HepG2 (cell line): ENCODE measurements around the gene KIF1C. TPM values are rescaled to one million over a fixed set of nuclear protein-coding genes. Genes with fewer than 3 reads are reported as not detected.

Source experiments
- ATAC-seq: fragments of 200-7000 bp; cut with Tn5 transposase; 3 replicates; pipeline ENCODE4 v1.9.1; 2020; ENCODE audit warnings: mild to moderate bottlenecking, moderate library complexity
- BruUV-seq: library from RNA; stranded (reverse); fragments of 400-500 nt; replicated peaks from 2 replicates; lab custom pipeline; 2021; lab: Mats Ljungman, UMichigan
- CTCF ChIA-PET: fragments of 300-600 bp; formaldehyde crosslinking; extraction: SDS; loops from one replicate; lab custom pipeline; 2021; ENCODE audit warnings: low total read pairs, inconsistent platforms, low intra/inter-chr PET ratio; lab: Yijun Ruan, JAX
- POLR2A ChIA-PET: fragments of 350-600 bp; sonication (Branson Sonifier 250); formaldehyde crosslinking; loops from one replicate; lab custom pipeline; 2020; ENCODE audit warnings: antibody characterized with exemption, inconsistent platforms; lab: Yijun Ruan, JAX
- DNase-seq: peaks from one replicate; pipeline ENCODE4 v3.0.0-alpha.2; 2015; ENCODE audit warnings: low spot score
- FAIRE-seq: peaks from 3 replicates; lab custom pipeline; 2011; peaks lifted over from hg19 to GRCh38; lab: Jason Lieb, UNC
- H2AFZ ChIP-seq: one replicate; pipeline ENCODE4 v1.6.1; 2011; ENCODE audit warnings: low read length, inconsistent platforms
- H3K27ac ChIP-seq: fragments of 300-600 bp; 3 replicates; pipeline ENCODE4 v1.8.0; 2011; ENCODE audit warnings: mixed run types, mild to moderate bottlenecking, mixed read lengths, low read length, inconsistent platforms; ENCODE audit not compliant: insufficient read depth; ENCODE audit errors: extremely low read length
- H3K27me3 ChIP-seq, 2 experiments: fragments of 200-600 bp in 1 of 2; 2 replicates in 1 of 2; 3 replicates in 1 of 2; pipeline versions ENCODE4 v1.6.0 to v1.8.0; 2011; ENCODE audit warnings: low read length in 2 of 2, mild to moderate bottlenecking in 2 of 2, moderate library complexity in 2 of 2, inconsistent platforms in 1 of 2; ENCODE audit not compliant: insufficient read depth in 2 of 2, control insufficient read depth in 1 of 2
- H3K36me3 ChIP-seq, 2 experiments: fragments of 200-600 bp in 1 of 2; replicated peaks in 1 of 2; 2 replicates in 1 of 2; 3 replicates in 1 of 2; pipeline versions ENCODE4 v1.5.1 to v1.8.0; 2011; ENCODE audit warnings: low read length in 2 of 2, inconsistent platforms in 1 of 2; ENCODE audit not compliant: insufficient read depth in 2 of 2, control insufficient read depth in 1 of 2
- H3K4me1 ChIP-seq: 2 replicates; pipeline ENCODE4 v1.5.1; 2012; ENCODE audit warnings: low read length, inconsistent platforms; ENCODE audit not compliant: insufficient read depth
- H3K4me2 ChIP-seq: 2 replicates; pipeline ENCODE4 v1.6.0; 2011; ENCODE audit warnings: low read depth, low read length, inconsistent platforms
- H3K4me3 ChIP-seq, 3 experiments: fragments of 200-600 bp in 1 of 3; sonication (generic), shearing (Covaris generic) in 1 of 3; replicated peaks in 1 of 3; 2 replicates each; pipeline ENCODE4 v1.5.1; 2011 to 2016; ENCODE audit warnings: low read length in 3 of 3, inconsistent platforms in 2 of 3, low read depth in 2 of 3, mild to moderate bottlenecking in 2 of 3, control low read depth in 1 of 3, mixed read lengths in 1 of 3; ENCODE audit not compliant: insufficient read depth in 1 of 3
- H3K79me2 ChIP-seq: one replicate; pipeline ENCODE4 v1.6.1; 2011; ENCODE audit warnings: low read length, inconsistent platforms; ENCODE audit not compliant: insufficient read depth
- H3K9ac ChIP-seq: 2 replicates; pipeline ENCODE4 v1.6.0; 2011; ENCODE audit warnings: mild to moderate bottlenecking, low read depth, low read length, inconsistent platforms; ENCODE audit not compliant: insufficient read depth
- H3K9me3 ChIP-seq: 2 replicates; pipeline ENCODE4 v1.5.1; 2012; ENCODE audit warnings: mild to moderate bottlenecking, low read length
- H4K20me1 ChIP-seq: 2 replicates; pipeline ENCODE4 v1.6.0; 2011; ENCODE audit warnings: inconsistent platforms, mild to moderate bottlenecking, low read length, moderate library complexity; ENCODE audit not compliant: insufficient read depth
- AKNA ChIP-seq: sonication (generic); formaldehyde crosslinking; IDR thresholded peaks from 2 replicates; pipeline ENCODE4 v1.4.0; 2020; ENCODE audit warnings: missing genetic modification reagents, borderline replicate concordance
- ARID5B ChIP-seq: IDR thresholded peaks from 2 replicates; pipeline ENCODE4 v1.4.0; 2020; ENCODE audit warnings: mild to moderate bottlenecking, missing genetic modification reagents
- CSRNP2 ChIP-seq: sonication (generic); formaldehyde crosslinking; conservative IDR thresholded peaks from 2 replicates; pipeline ENCODE4 v1.8.0; 2022; ENCODE audit warnings: low read depth, missing genetic modification reagents
- CTCF ChIP-seq: sonication (generic); formaldehyde crosslinking; IDR thresholded peaks from 2 replicates; pipeline ENCODE4 v1.5.0; 2020; ENCODE audit warnings: mild to moderate bottlenecking, missing genetic modification reagents, moderate library complexity
- EP300 ChIP-seq, 3 experiments: sonication (generic) in 1 of 3; formaldehyde crosslinking in 1 of 3; IDR thresholded peaks; 2 replicates each; pipeline versions ENCODE4 v1.5.1 to v1.6.1; 2011 to 2020; ENCODE audit warnings: low read depth in 2 of 3, low read length in 2 of 3, borderline replicate concordance in 1 of 3, improper control_type of control experiment in 1 of 3, mild to moderate bottlenecking in 1 of 3, missing genetic modification reagents in 1 of 3, moderate library complexity in 1 of 3
- FOXC1 ChIP-seq: sonication (generic); formaldehyde crosslinking; IDR thresholded peaks from 2 replicates; pipeline ENCODE4 v1.8.0; 2022; ENCODE audit warnings: mild to moderate bottlenecking, missing genetic modification reagents, borderline replicate concordance
- ZNF160 ChIP-seq: sonication (generic); formaldehyde crosslinking; IDR thresholded peaks from 2 replicates; pipeline ENCODE4 v1.8.0; 2022; ENCODE audit warnings: mild to moderate bottlenecking, inconsistent platforms, missing genetic modification reagents
- ZNF530 ChIP-seq: sonication (generic); formaldehyde crosslinking; IDR thresholded peaks from 2 replicates; pipeline ENCODE4 v1.5.0; 2020; ENCODE audit warnings: low read depth, mild to moderate bottlenecking, missing genetic modification reagents
- WGBS: methylation state at CpG from one replicate; pipeline ENCODE4 v1.1.6; 2017; ENCODE audit warnings: low lambda C conversion rate; 5-methylcytosine and 5-hydroxymethylcytosine counted together
- in situ Hi-C: cut with HindIII; loops from 2 replicates; pipeline ENCODE4 v1.10.0; 2017; ENCODE audit warnings: low pct_unique_long_range_greater_than_20kb; ENCODE audit not compliant: extremely low pct_ligation_motif_present
- intact Hi-C: fragments of 100-400 bp; cut with micrococcal nuclease; formaldehyde crosslinking; loops from one replicate; pipeline ENCODE4 v1.10.0; 2022; ENCODE audit not compliant: unreplicated experiment
- polyA plus RNA-seq, 8 experiments: library from polyadenylated mRNA; depleted of rRNA in 3 of 8; stranded (reverse) in 7 of 8; unstranded in 1 of 8; fragments of >200 nt; fragmentation: Illumina TruSeq in 4 of 8; extraction: Trizol in 4 of 8; gene quantifications; 2 replicates each; pipeline versions ENCODE4 v1.2.1 to v1.2.3, GENCODE V29; 2011 to 2016; ENCODE audit warnings: low read depth in 4 of 8, missing spikeins in 1 of 8, mixed read lengths in 1 of 8; ENCODE audit not compliant: insufficient read depth in 1 of 8
- total RNA-seq, 5 experiments: library from RNA; depleted of rRNA; stranded (reverse); fragments of >200 nt; fragmentation: Illumina TruSeq; extraction: Trizol; gene quantifications; 2 replicates each; pipeline ENCODE4 v1.2.3, GENCODE V29; 2016; ENCODE audit warnings: low read depth in 1 of 5

Gene KIF1C
- total and polyA plus RNA-seq, 2 of the 13 experiments (the other 11 are each of a cell fraction or from before 2014, with no cell fraction given), result 70.0 to 104 TPM

- TF ChIP-seq CTCF (CRISPR knock-in tag), result no peak
- no peak for TF ChIP-seq FOXC1
- TF ChIP-seq ZNF160 (CRISPR knock-in tag), result no peak
- TF ChIP-seq CSRNP2 (CRISPR knock-in tag), result no peak
Observed at GRCh38 chr17:5068236-5068635, 70.5 kb downstream of the KIF1C start (continued).

- no peak for FAIRE-seq
- 2% methylated on average over 4 of the region's 4 CpGs for WGBS
- in situ Hi-C loops, result loop anchor here (5.0 kb wide), 1 partner anchor 92 kb away; no protein-coding TSS in a partner anchor
- no peak for TF ChIP-seq ZNF530 (CRISPR knock-in tag)
- TF ChIP-seq EP300 (IDR thresholded peaks at IDR 0.05; ENCODE audit: low read depth in 2 of 2, low read length in 2 of 2), result peak; percentile 19 to 32; a peak in 1 of 4 replicates
- no peak for TF ChIP-seq EP300 (CRISPR knock-in tag; IDR thresholded peaks at IDR 0.05; ENCODE audit: borderline replicate concordance)
- no peak for TF ChIP-seq AKNA
- peak; percentile 54; the same call in 1 of the 2 replicates for TF ChIP-seq ARID5B (CRISPR knock-in tag)
Observed at GRCh38 chr17:5069724-5070123, 72.0 kb downstream of the KIF1C start.

More at GRCh38 chr17:5069724-5070123, 72.0 kb downstream of the KIF1C start:
- Histone ChIP-seq H4K20me1 (no peaks in the 10 kb centered on the region), H3K79me2 (no peaks in the 10 kb centered on the region), H3K4me3 (no peak overlapping the region), H3K9ac (0 out of 2 replicates have a peak overlapping the region, but pooled peaks have one; percentile 29), H3K27ac (peak overlapping the region; percentile 50), H3K36me3 (no peaks in the 10 kb centered on the region), H3K9me3 (no peaks in the 10 kb centered on the region), H2AFZ (no peak overlapping the region), H3K4me1 (peaks cover 26% of the 10 kb centered on the region), H3K27me3 (no peaks in the 10 kb centered on the region), H3K4me2 (no peak overlapping the region)
- CTCF ChIA-PET, result no interaction called here
- ATAC-seq (peak; percentile 75), DNase-seq (peak; percentile 89)
- POLR2A ChIA-PET, result interaction anchor here (0.6 kb wide), 1 partner anchor 494 kb away, joined by 3 read pairs; no protein-coding TSS in a partner anchor
- BruUV-seq, result no TSS peak
- intact Hi-C loops, result loop anchor here (10.0 kb wide), 1 partner anchor 165 kb away; the partner anchor contains the start of gene CHRNE
